IMR-90 (cell line): ENCODE measurements around the gene POLRMT. TPM values are rescaled to one million over a fixed set of nuclear protein-coding genes. Genes with fewer than 3 reads are reported as not detected.

Experiments used
- ATAC-seq: fragments of 200-7000 bp; cut with Tn5 transposase; 2 replicates; pipeline ENCODE4 v1.9.1; 2020; ENCODE audit warnings: low read depth, mild to moderate bottlenecking, moderate library complexity
- BruUV-seq: library from RNA; stranded (reverse); fragments of 400-500 nt; replicated peaks from 2 replicates; lab custom pipeline; 2021; lab: Mats Ljungman, UMichigan
- CTCF ChIA-PET: fragments of 300-600 bp; formaldehyde crosslinking; extraction: SDS; loops from one replicate; lab custom pipeline; 2021; ENCODE audit warnings: antibody characterized with exemption; lab: Yijun Ruan, JAX
- POLR2A ChIA-PET: fragments of 300-600 bp; sonication (Branson Sonifier 250); formaldehyde crosslinking; loops from one replicate; lab custom pipeline; 2022; ENCODE audit warnings: antibody characterized with exemption; ENCODE audit not compliant: unreplicated experiment; lab: Charles Lee
- DNase-seq: peaks from one replicate; pipeline ENCODE4 v3.0.0; 2013
- H2AFZ ChIP-seq: replicated peaks from 2 replicates; pipeline ENCODE3; 2013; ENCODE audit warnings: low read length, mild to moderate bottlenecking; ENCODE audit not compliant: poor library complexity
- H2AK5ac ChIP-seq: 2 replicates; pipeline ENCODE4 v1.6.1; 2013; ENCODE audit warnings: low read depth, low read length, inconsistent platforms
- H2AK9ac ChIP-seq: replicated peaks from 2 replicates; pipeline ENCODE3; 2013; ENCODE audit warnings: mild to moderate bottlenecking, low read depth, low read length, moderate library complexity; ENCODE audit not compliant: poor library complexity
- H2BK120ac ChIP-seq: 2 replicates; pipeline ENCODE4 v1.6.1; 2013; ENCODE audit warnings: low read depth, low read length, inconsistent platforms
- H2BK15ac ChIP-seq: 3 replicates; pipeline ENCODE4 v1.6.1; 2013; ENCODE audit warnings: low read depth, low read length, inconsistent platforms
- H2BK20ac ChIP-seq: 2 replicates; pipeline ENCODE4 v1.6.1; 2013; ENCODE audit warnings: low read depth, mild to moderate bottlenecking, inconsistent platforms, low read length, moderate library complexity
- H2BK5ac ChIP-seq: 2 replicates; pipeline ENCODE4 v1.6.1; 2013; ENCODE audit warnings: mild to moderate bottlenecking, low read depth, low read length, inconsistent platforms; ENCODE audit not compliant: poor library complexity, severe bottlenecking
- H3K14ac ChIP-seq: replicated peaks from 2 replicates; pipeline ENCODE4 v1.6.1; 2013; ENCODE audit warnings: low read depth, low read length, inconsistent platforms
- H3K18ac ChIP-seq: 2 replicates; pipeline ENCODE4 v1.6.1; 2013; ENCODE audit warnings: low read depth, low read length, control low read depth
- H3K23ac ChIP-seq: 2 replicates; pipeline ENCODE4 v1.6.1; 2013; ENCODE audit warnings: low read depth, low read length, inconsistent platforms
- H3K27ac ChIP-seq: 2 replicates; pipeline ENCODE4 v1.5.1; 2013; ENCODE audit warnings: mild to moderate bottlenecking, control low read depth, low read length; ENCODE audit not compliant: insufficient read depth
- H3K27me3 ChIP-seq: 2 replicates; pipeline ENCODE4 v1.6.1; 2013; ENCODE audit warnings: low read length; ENCODE audit not compliant: control insufficient read depth, insufficient read depth
- H3K36me3 ChIP-seq: 2 replicates; pipeline ENCODE4 v1.6.1; 2013; ENCODE audit warnings: low read length, mixed read lengths; ENCODE audit not compliant: control insufficient read depth, insufficient read depth
- H3K4ac ChIP-seq: 2 replicates; pipeline ENCODE4 v1.6.1; 2013; ENCODE audit warnings: low read depth, low read length, inconsistent platforms
- H3K4me1 ChIP-seq: 2 replicates; pipeline ENCODE4 v1.6.1; 2013; ENCODE audit warnings: low read length, mixed read lengths; ENCODE audit not compliant: control insufficient read depth, insufficient read depth
- H3K4me2 ChIP-seq: 2 replicates; pipeline ENCODE4 v1.6.1; 2013; ENCODE audit warnings: low read depth, mild to moderate bottlenecking, control low read depth, low read length, moderate library complexity
- H3K4me3 ChIP-seq: 2 replicates; pipeline ENCODE4 v1.5.1; 2013; ENCODE audit warnings: low read depth, mild to moderate bottlenecking, control low read depth, low read length, moderate library complexity; ENCODE audit not compliant: insufficient read depth
- H3K56ac ChIP-seq: 2 replicates; pipeline ENCODE4 v1.6.1; 2013; ENCODE audit warnings: low read length, inconsistent platforms; ENCODE audit not compliant: insufficient read depth; ENCODE audit errors: extremely low read depth
- H3K79me1 ChIP-seq, 2 experiments: 2 replicates each; pipeline ENCODE4 v1.6.1; 2013; ENCODE audit warnings: low read length in 2 of 2, inconsistent platforms in 1 of 2, low read depth in 1 of 2
- H3K9ac ChIP-seq: 2 replicates; pipeline ENCODE4 v1.6.1; 2013; ENCODE audit warnings: low read depth, low read length, control low read depth
- H3K9me1 ChIP-seq: 2 replicates; pipeline ENCODE4 v1.6.1; 2013; ENCODE audit warnings: low read length, inconsistent platforms; ENCODE audit not compliant: insufficient read depth
- H3K9me3 ChIP-seq: 2 replicates; pipeline ENCODE4 v1.6.1; 2013; ENCODE audit warnings: low read length; ENCODE audit not compliant: control insufficient read depth, insufficient read depth
- H4K20me1 ChIP-seq: 2 replicates; pipeline ENCODE4 v1.6.1; 2013; ENCODE audit warnings: low read length, inconsistent platforms; ENCODE audit not compliant: insufficient read depth
- H4K5ac ChIP-seq: 2 replicates; pipeline ENCODE4 v1.6.1; 2013; ENCODE audit warnings: mild to moderate bottlenecking, low read depth, low read length, control low read depth
- H4K8ac ChIP-seq, 2 experiments: 2 replicates each; pipeline ENCODE4 v1.6.1; 2013; ENCODE audit warnings: low read depth in 2 of 2, low read length in 2 of 2, control low read depth in 1 of 2, inconsistent platforms in 1 of 2
- H4K91ac ChIP-seq: 2 replicates; pipeline ENCODE4 v1.6.1; 2013; ENCODE audit warnings: low read depth, low read length, inconsistent platforms; ENCODE audit not compliant: insufficient read depth
- BHLHE40 ChIP-seq: fragments of 150-350 bp; IDR thresholded peaks from 2 replicates; pipeline ENCODE4 v1.6.1; 2016; ENCODE audit warnings: mild to moderate bottlenecking, low read depth, low read length
- CEBPB ChIP-seq: IDR thresholded peaks from 2 replicates; pipeline ENCODE4 v1.6.1; 2012; ENCODE audit warnings: low read depth, low read length, improper control_type of control experiment
- CHD1 ChIP-seq: IDR thresholded peaks from 2 replicates; pipeline ENCODE4 v1.6.1; 2012; ENCODE audit warnings: low read depth, low read length, improper control_type of control experiment
- CTCF ChIP-seq: conservative IDR thresholded peaks from 2 replicates; pipeline ENCODE4 v1.5.1; 2012; ENCODE audit warnings: mild to moderate bottlenecking, low read depth, low read length, improper control_type of control experiment
- ELK1 ChIP-seq: fragments of 150-350 bp; IDR thresholded peaks from 2 replicates; pipeline ENCODE4 v1.6.1; 2016; ENCODE audit warnings: low read depth, mild to moderate bottlenecking, low read length, moderate library complexity, borderline replicate concordance
- FOS ChIP-seq: fragments of 150-350 bp; IDR thresholded peaks from 2 replicates; pipeline ENCODE4 v1.6.1; 2016; ENCODE audit warnings: low read depth, low read length
- MXI1 ChIP-seq: IDR thresholded peaks from 2 replicates; pipeline ENCODE4 v1.6.1; 2012; ENCODE audit warnings: low read depth, mild to moderate bottlenecking, low read length, moderate library complexity, borderline replicate concordance
- NFE2L2 ChIP-seq: fragments of 150-350 bp; IDR thresholded peaks from 2 replicates; pipeline ENCODE4 v1.6.1; 2016; ENCODE audit warnings: low read depth, mild to moderate bottlenecking, low read length
- POLR2A ChIP-seq: IDR thresholded peaks from 2 replicates; pipeline ENCODE4 v1.6.1; 2012; ENCODE audit warnings: mild to moderate bottlenecking, low read depth, low read length
- RAD21 ChIP-seq: IDR thresholded peaks from 2 replicates; pipeline ENCODE4 v1.6.1; 2012; ENCODE audit warnings: low read length, improper control_type of control experiment
- RCOR1 ChIP-seq: IDR thresholded peaks from 2 replicates; pipeline ENCODE4 v1.6.1; 2012; ENCODE audit warnings: mild to moderate bottlenecking, low read length, improper control_type of control experiment; ENCODE audit not compliant: insufficient replicate concordance
- RFX5 ChIP-seq: IDR thresholded peaks from 2 replicates; pipeline ENCODE4 v1.8.0; 2012; ENCODE audit warnings: low read depth, mild to moderate bottlenecking, low read length, moderate library complexity
- SMC3 ChIP-seq: fragments of 150-350 bp; IDR thresholded peaks from 2 replicates; pipeline ENCODE4 v1.6.1; 2016; ENCODE audit warnings: low read depth, mild to moderate bottlenecking, antibody characterized with exemption, low read length, moderate library complexity
- USF2 ChIP-seq: fragments of 150-350 bp; IDR thresholded peaks from 2 replicates; pipeline ENCODE4 v1.6.1; 2017; ENCODE audit warnings: mild to moderate bottlenecking, antibody characterized with exemption, low read length, low read depth
- whole genome bisulfite sequencing, 2 experiments: methylation state at CpG; one replicate each; pipeline versions ENCODE4 v1.1.5 to v1.1.7; 2013; ENCODE audit warnings: missing lambda C conversion rate in 2 of 2; ENCODE audit not compliant: insufficient read length in 1 of 2; ENCODE audit errors: extremely low coverage in 2 of 2; 5-methylcytosine and 5-hydroxymethylcytosine counted together
- dilution Hi-C: fragments of 300-500 bp; cut with HindIII; formaldehyde crosslinking; loops from one replicate; pipeline ENCODE4 v1.14.3; 2018; ENCODE audit warnings: low sequenced_read_pairs; ENCODE audit not compliant: unreplicated experiment
- in situ Hi-C: fragments of 300-500 bp; cut with MboI; formaldehyde crosslinking; loops from 3 replicates; pipeline ENCODE4 v1.14.3; 2019; ENCODE audit warnings: low sequenced_read_pairs, inconsistent platforms, mixed read lengths
- intact Hi-C: fragments of 100-400 bp; cut with micrococcal nuclease; formaldehyde crosslinking; loops from 2 replicates; pipeline ENCODE4 v1.10.0; 2022
- polyA plus RNA-seq, 3 experiments: library from polyadenylated mRNA; depleted of rRNA; stranded (reverse); fragments of >200 nt; gene quantifications; 2 replicates each; pipeline ENCODE4 v1.2.3, GENCODE V29; 2012; ENCODE audit warnings: low replicate concordance in 1 of 3
- total RNA-seq: library from RNA; depleted of rRNA; stranded (reverse); fragments of >200 nt; gene quantifications from 2 replicates; pipeline ENCODE4 v1.2.3, GENCODE V29; 2012

Gene POLRMT
- total and polyA plus RNA-seq, 2 of the 4 experiments (the other 2 are of a cell fraction): 9.9 to 29.6 TPM

GRCh38 chr19:681029-682019 is 48.0 kb upstream of the POLRMT start:
- intact Hi-C loops: no loop called here
- 0 out of 4 replicates have a peak overlapping the region, but pooled peaks of 1 of the 2 experiments have one; percentile 62 for H4K8ac ChIP-seq
- peak overlapping the region; percentile 82 for H2AFZ ChIP-seq
- no peak overlapping the region for H3K4ac ChIP-seq
- peaks cover 13 to 51% of the 10 kb centered on the region in 2 experiments; a peak in 3 of 4 replicates for H3K79me1 ChIP-seq
- CTCF ChIA-PET: no interaction called here
- H3K27me3 ChIP-seq: no peaks in the 10 kb centered on the region
- POLR2A ChIA-PET: no interaction called here
- no peak overlapping the region for H3K18ac ChIP-seq
- no peak overlapping the region for H2BK20ac ChIP-seq
- in situ Hi-C loops: no loop called here
- no peak overlapping the region for H2BK120ac ChIP-seq
- H3K4me2 ChIP-seq: no peak overlapping the region
- BruUV-seq: no TSS peak
- no peak overlapping the region for H3K27ac ChIP-seq
- dilution Hi-C loops: no loop called here
- H4K20me1 ChIP-seq: peaks cover 18% of the 10 kb centered on the region
- H3K23ac ChIP-seq: no peak overlapping the region
- H2BK5ac ChIP-seq: no peak overlapping the region
- H3K4me3 ChIP-seq: no peak overlapping the region
- 95% methylated on average over 23 of the region's 54 CpGs; no CpG with 5 or more reads in 1 of the 2 experiments for WGBS, 2 experiments
- H3K9me3 ChIP-seq: no peaks in the 10 kb centered on the region
- no peak overlapping the region for H3K9ac ChIP-seq
- peak overlapping the region; percentile 84 for H2AK9ac ChIP-seq
- H2BK15ac ChIP-seq: no peak overlapping the region
- H3K4me1 ChIP-seq: peaks cover 12% of the 10 kb centered on the region
- H3K56ac ChIP-seq: no peak overlapping the region
- peaks cover 12% of the 10 kb centered on the region for H3K9me1 ChIP-seq
- ATAC-seq (no peak), DNase-seq (no peak)
- H3K36me3 ChIP-seq: peaks cover 2% of the 10 kb centered on the region; the same call in 1 of the 2 replicates
- H2AK5ac ChIP-seq: peak overlapping the region; percentile 27; the same call in 1 of the 2 replicates
- no peak overlapping the region for H4K5ac ChIP-seq
- H4K91ac ChIP-seq: no peak overlapping the region
- no peak overlapping the region for H3K14ac ChIP-seq
- TF ChIP-seq SMC3 (no peak), CHD1 (no peak), RFX5 (no peak), CTCF (no peak), NFE2L2 (no peak), RCOR1 (no peak), MXI1 (no peak), FOS (no peak), POLR2A (no peak), ELK1 (no peak), BHLHE40 (no peak), USF2 (no peak), RAD21 (no peak), CEBPB (no peak)
